AG04450 (cell line): Measurements from ENCODE around the gene MRAP2. TPM values are rescaled to one million over a fixed set of nuclear protein-coding genes. Genes with fewer than 3 reads are reported as not detected.

Source experiments
- CTCF ChIA-PET: fragments of 300-600, 350-600 bp; formaldehyde crosslinking; extraction: SDS; loops from one replicate; lab custom pipeline; 2022; ENCODE audit warnings: antibody characterized with exemption, inconsistent platforms; lab: Charles Lee
- POLR2A ChIA-PET: fragments of 350-600 bp; formaldehyde crosslinking; extraction: SDS; loops from one replicate; lab custom pipeline; 2021; ENCODE audit warnings: antibody characterized with exemption, inconsistent platforms; lab: Yijun Ruan, JAX
- DNase-seq: peaks from one replicate; pipeline ENCODE4 v3.0.0-alpha.2; 2011; ENCODE audit warnings: low read depth, low spot score
- H3K27ac ChIP-seq: one replicate; pipeline ENCODE4 v1.5.1; 2012; ENCODE audit warnings: low read depth, low read length, control low read depth
- H3K27me3 ChIP-seq: one replicate; pipeline ENCODE4 v1.6.0; 2012; ENCODE audit warnings: low read length; ENCODE audit not compliant: control insufficient read depth, insufficient read depth
- H3K4me3 ChIP-seq: 2 replicates; pipeline ENCODE4 v1.5.1; 2011; ENCODE audit warnings: mild to moderate bottlenecking, low read depth, low read length, control low read depth
- H3K9me3 ChIP-seq: 2 replicates; pipeline ENCODE4 v1.5.1; 2012; ENCODE audit warnings: low read length; ENCODE audit not compliant: control insufficient read depth, insufficient read depth
- polyA plus RNA-seq: library from polyadenylated mRNA; depleted of rRNA; stranded (reverse); fragments of >200 nt; gene quantifications from 2 replicates; pipeline ENCODE4 v1.2.3, GENCODE V29; 2011
- TF ChIP-seq, protein P1 (sequence below): IDR thresholded peaks from 2 replicates; pipeline ENCODE4 v1.5.1; 2011; ENCODE audit warnings: low read depth, low read length, control low read depth, inconsistent platforms

The MRAP2 gene
- polyA plus RNA-seq, 1 experiment, result not detected

DNA sequence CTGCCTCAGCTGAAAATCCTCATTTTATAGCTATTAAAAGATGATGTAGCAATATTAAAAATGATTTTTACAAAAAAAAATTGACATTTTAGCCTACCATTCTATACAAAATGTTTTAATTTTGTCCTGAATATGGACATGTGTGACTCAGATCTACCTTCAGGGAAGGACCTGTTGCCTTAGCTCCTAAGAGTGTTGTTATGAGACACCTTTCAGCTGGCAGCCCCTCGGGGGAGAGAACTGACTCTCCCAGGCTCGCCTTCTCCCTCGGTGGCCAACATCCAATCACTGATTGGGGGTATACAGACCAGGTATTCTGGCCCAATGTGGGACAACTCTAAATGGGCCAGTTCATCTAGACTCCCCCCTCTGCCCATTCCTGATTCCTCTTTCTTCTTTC, 32.5 kb upstream of the MRAP2 start:
- no peak overlapping the region for H3K4me3 ChIP-seq
- peaks cover 2% of the 10 kb centered on the region for H3K27me3 ChIP-seq
- TF ChIP-seq, protein P1, sequence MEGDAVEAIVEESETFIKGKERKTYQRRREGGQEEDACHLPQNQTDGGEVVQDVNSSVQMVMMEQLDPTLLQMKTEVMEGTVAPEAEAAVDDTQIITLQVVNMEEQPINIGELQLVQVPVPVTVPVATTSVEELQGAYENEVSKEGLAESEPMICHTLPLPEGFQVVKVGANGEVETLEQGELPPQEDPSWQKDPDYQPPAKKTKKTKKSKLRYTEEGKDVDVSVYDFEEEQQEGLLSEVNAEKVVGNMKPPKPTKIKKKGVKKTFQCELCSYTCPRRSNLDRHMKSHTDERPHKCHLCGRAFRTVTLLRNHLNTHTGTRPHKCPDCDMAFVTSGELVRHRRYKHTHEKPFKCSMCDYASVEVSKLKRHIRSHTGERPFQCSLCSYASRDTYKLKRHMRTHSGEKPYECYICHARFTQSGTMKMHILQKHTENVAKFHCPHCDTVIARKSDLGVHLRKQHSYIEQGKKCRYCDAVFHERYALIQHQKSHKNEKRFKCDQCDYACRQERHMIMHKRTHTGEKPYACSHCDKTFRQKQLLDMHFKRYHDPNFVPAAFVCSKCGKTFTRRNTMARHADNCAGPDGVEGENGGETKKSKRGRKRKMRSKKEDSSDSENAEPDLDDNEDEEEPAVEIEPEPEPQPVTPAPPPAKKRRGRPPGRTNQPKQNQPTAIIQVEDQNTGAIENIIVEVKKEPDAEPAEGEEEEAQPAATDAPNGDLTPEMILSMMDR, result no peak
- DNase-seq, result no peak
- H3K9me3 ChIP-seq, result no peaks in the 10 kb centered on the region
- no peak overlapping the region for H3K27ac ChIP-seq
- ChIA-PET CTCF (no interaction called here), POLR2A (no interaction called here)

DNA sequence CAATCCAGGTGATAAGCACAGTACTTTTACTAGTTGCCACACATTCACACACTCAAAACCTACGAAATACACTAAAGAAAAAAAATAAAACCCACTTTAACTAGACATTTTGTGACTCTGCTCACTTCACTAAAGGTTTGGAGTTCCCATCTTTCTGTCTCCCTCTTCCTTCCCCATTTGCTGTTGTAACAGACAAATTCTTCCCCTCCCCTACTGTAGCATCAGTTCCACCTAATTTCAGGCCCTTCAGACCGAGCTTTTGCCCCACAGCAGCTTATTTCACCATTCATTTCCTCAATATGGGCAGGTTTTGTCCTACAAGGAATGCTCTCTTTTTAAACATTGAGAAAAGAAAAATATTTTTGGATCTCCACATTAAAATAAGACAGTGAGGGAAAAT, 31.3 kb upstream of the MRAP2 start:
- no peak for DNase-seq
- CTCF ChIA-PET, result no interaction called here
- no peak overlapping the region for H3K27ac ChIP-seq
- POLR2A ChIA-PET, result no interaction called here
- TF ChIP-seq, protein P1, result no peak
- no peaks in the 10 kb centered on the region for H3K9me3 ChIP-seq
- no peak overlapping the region for H3K4me3 ChIP-seq
- peaks cover 2% of the 10 kb centered on the region for H3K27me3 ChIP-seq

DNA sequence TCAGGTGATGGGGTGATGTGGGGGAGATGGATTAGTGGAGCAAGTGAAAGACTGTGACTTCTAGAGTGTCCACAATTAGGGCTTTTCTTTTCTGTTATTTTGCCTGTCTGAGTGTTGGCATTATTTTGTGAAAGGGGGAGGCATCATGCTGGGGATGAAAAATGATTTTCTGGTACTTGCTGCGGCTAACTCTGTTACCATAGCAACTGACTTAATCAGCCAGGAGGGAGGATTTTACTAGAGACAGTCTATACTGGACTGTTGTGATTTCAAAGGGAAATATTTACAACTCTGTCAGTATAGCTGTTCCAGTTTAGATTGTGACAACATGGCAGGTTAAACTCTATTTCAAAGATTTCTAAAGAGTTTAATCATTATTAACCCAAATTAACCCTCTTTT, 30.4 kb upstream of the MRAP2 start:
- DNase-seq, result no peak
- Histone ChIP-seq H3K4me3 (no peak overlapping the region), H3K27me3 (peaks cover 2% of the 10 kb centered on the region), H3K27ac (no peak overlapping the region), H3K9me3 (no peaks in the 10 kb centered on the region)
- TF ChIP-seq, protein P1, result no peak
- ChIA-PET POLR2A (no interaction called here), CTCF (no interaction called here)

DNA sequence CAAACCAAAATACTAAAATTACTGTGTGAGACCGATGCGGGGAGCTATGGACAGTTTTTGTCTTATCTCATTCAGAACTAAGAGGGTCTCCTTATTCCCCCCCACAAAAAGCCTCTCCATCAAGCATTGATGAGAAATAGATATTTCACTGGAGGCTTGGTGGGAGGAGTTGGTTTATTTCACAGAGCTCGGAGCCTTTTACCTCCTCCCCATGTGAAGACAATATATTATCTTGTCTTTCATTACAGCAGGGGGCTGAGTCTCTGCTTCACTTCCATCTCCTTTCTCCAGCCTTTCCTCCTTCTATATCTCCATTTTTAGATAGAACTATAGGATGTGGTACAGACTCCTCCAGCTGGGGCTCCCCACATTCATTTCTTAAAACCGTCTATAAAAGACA, 29.9 kb upstream of the MRAP2 start:
- Histone ChIP-seq H3K27me3 (peaks cover 2% of the 10 kb centered on the region), H3K27ac (no peak overlapping the region), H3K4me3 (no peak overlapping the region), H3K9me3 (no peaks in the 10 kb centered on the region)
- DNase-seq, result no peak
- TF ChIP-seq, protein P1, result no peak
- ChIA-PET CTCF (no interaction called here), POLR2A (no interaction called here)

DNA sequence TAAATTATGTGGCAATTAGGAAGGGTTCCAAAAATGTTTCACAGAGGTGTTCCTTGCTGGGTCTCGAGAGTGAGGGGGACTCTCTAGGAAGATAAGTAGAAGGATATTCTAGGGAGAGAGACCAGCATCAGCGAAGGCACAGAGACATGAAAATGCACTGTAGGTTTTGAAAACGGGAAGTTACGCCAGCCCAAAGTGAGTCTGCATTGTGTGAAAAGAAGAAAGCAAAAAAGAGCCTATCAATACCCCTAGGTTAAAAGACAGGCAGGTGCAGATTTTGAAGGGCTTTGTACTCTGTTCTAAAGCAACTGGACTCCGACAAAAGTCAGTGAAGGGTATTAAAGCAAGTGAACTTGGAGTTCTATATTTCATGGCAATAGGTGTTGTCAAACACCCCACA, 25.7 kb upstream of the MRAP2 start:
- TF ChIP-seq, protein P1, result no peak

More for the DNA sequence above, 25.7 kb upstream of the MRAP2 start:
- H3K4me3 ChIP-seq, result no peak overlapping the region
- ChIA-PET POLR2A (no interaction called here), CTCF (no interaction called here)
- DNase-seq, result no peak
- no peak overlapping the region for H3K27ac ChIP-seq
- H3K9me3 ChIP-seq, result no peaks in the 10 kb centered on the region
- H3K27me3 ChIP-seq, result no peaks in the 10 kb centered on the region
